Retina (tissue), 1 donor: ENCODE data around the gene PIWIL4.

ENCODE experiments used
- DNase-seq: peaks from one replicate; pipeline ENCODE4 v3.0.0-alpha.2; 2016

PIWIL4 gene

GRCh38 chr11:94666792-94667721 is 99.9 kb downstream of the PIWIL4 start:
- DNase-seq, result no peak

GRCh38 chr11:94668212-94668793 is 101.1 kb downstream of the PIWIL4 start:
- no peak for DNase-seq

GRCh38 chr11:94669023-94669422 is 101.9 kb downstream of the PIWIL4 start:
- DNase-seq, result no peak
